ENCODE measurements around the gene OR2A1. TPM values are rescaled to one million over a fixed set of nuclear protein-coding genes. Genes with fewer than 3 reads are reported as not detected.
"Not testable (repeated sequence)": the region's sequence is repeated elsewhere in the genome, so short reads cannot be mapped to it uniquely, and the experiment has no call there.

The OR2A1 gene
- polyA plus RNA-seq, 4 donors: 0.63 to 1.5 (median 0.88) TPM

DNA sequence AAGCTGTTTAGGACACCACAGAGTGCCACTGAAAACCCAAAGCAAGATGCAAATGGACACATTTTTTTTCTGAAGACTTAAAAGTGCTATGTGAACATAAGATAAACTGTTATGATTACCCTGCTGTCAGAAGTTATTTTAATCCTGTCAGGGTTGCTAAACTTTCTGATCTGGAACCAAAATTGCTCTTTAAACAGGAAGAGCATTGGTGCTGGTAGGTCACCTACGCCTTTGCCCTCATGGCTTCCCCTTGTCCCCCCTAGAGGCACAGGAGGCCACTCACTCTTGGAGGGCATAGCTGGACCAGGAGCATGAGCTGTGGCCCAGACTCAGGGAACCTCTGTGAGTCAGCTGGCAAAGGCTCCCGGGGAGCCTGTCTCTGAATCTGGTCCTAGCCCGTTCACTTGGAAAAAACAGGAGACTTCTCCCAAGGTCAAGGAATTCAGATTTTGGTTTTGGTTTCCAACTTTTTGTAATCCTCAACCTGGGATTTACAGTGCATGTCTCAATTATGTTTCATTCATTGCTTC lies 9.5 kb downstream of the OR2A1 start:
- not testable (repeated sequence) for DNase-seq (ENCODE audit: low read depth in 4 of 4, low spot score in 3 of 4)

DNA sequence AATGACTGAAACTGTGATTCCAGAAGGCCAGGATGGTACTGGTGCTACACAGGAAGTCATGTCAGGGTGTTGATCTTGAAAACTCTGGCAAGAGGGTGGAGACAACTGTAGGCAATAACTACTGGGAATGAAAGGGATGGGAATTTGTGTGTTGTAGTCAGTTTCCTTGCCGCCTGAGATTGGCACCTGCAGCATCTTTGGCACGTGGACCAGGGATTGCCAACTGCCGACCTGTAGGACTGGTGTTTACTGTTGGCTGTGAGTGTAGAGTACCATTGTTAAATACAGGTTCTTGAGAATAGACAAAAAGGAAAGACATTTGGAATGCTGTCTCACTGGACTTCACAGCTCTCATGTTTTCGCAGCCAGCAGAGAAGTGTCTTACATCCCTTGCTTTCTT lies 11.1 kb downstream of the OR2A1 start:
- not testable (repeated sequence) for DNase-seq (ENCODE audit: low read depth in 4 of 4, low spot score in 3 of 4)

- DNase-seq (ENCODE audit: low read depth in 4 of 4, low spot score in 3 of 4): not testable (repeated sequence)
Observed at GRCh38 chr7:144325868-144326267, 13.6 kb downstream of the OR2A1 start.

DNA sequence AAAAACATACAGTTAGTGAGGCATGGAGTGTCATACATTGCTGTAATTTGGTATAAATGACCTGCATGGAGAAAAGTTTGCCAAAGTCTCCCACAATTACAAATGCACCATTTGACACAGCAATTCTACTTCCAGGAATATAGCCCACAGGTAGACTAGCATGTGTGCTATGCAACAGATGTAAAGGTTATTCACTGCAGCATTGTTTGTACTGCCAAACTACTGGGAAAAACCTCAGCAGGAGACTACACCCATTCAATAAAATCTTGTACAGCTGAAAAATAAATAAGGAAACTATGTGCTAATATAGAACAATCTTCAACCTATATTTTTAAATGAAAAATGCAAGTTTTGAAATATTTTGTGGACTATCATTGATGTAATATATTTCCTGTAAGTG lies 17.8 kb downstream of the OR2A1 start:
- not testable (repeated sequence) for DNase-seq (ENCODE audit: low read depth in 4 of 4, low spot score in 3 of 4)

- DNase-seq (ENCODE audit: low read depth in 4 of 4, low spot score in 3 of 4): not testable (repeated sequence)
Observed at GRCh38 chr7:144331221-144331995, 19.2 kb downstream of the OR2A1 start.

GRCh38 chr7:144331996-144332288 lies 19.7 kb downstream of the OR2A1 start:
- not testable (repeated sequence) for DNase-seq (ENCODE audit: low read depth in 4 of 4, low spot score in 3 of 4)

DNA sequence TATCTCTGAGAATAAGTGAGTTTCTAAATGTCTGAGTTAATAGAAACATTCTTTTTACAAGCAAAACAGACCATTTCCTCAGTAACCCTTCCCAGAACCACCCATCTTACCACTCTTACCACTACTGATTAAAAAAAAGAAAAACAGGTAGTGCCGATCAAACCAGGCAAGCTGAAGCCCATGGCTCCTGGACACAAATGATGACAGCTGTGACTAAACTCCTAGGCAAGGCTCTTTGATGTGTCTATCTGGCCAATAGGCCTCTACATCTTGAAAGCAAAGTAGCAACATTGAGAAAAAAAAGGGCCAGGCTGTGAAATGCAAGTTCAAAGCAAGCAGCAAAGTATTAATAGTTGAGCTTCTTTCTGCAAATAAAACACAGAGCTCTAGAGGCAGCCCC lies 36.4 kb downstream of the OR2A1 start:
- not testable (repeated sequence) for DNase-seq (ENCODE audit: low read depth in 4 of 4, low spot score in 3 of 4)

- DNase-seq (ENCODE audit: low read depth in 4 of 4, low spot score in 3 of 4): not testable (repeated sequence)
Observed at GRCh38 chr7:144351667-144352066, 39.4 kb downstream of the OR2A1 start.

DNA sequence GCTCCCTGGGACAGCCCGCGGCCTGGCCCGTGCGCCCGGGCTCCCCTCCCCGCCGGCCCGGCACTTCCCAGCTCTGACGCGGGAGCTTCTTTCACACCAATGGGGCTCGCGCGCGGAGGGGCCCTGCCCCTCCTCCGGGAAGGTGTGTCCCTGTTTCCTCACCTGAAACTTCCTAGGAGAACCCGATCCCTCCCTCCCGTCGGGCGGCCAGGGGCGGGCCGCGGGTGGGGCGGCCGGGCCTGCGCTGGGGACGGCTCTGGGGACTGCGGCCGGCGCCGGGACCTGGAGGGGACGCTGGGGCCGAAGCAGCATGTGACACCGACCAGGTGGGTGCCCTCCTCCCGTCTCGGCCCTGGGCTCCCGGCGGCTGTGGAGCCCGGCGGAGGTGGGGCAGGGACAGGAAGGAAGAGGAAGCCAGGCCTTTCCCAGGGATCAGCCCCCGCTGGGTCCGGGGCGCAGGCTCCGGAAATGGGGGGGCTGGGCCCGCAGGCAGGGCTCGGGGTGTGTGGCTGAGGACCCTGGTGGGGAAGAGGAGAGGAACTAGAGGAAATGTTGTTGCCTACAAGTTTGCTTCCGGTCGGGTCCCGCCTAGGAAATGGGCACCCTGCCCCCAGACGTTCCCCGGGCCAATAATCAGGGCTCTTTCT lies 43.1 kb downstream of the OR2A1 start, which contains the start of gene ARHGEF5:
Gene ARHGEF5 (plus strand): TSS at position 227 of the 647 bp plus-strand sequence. CDS start 7,268 bp downstream, outside the sequence.
- DNase-seq (ENCODE audit: low read depth in 4 of 4, low spot score in 3 of 4): not testable (repeated sequence)

- not testable (repeated sequence) for DNase-seq (ENCODE audit: low read depth in 4 of 4, low spot score in 3 of 4)
Observed at GRCh38 chr7:144356185-144356584, 44.0 kb downstream of the OR2A1 start.

GRCh38 chr7:144356860-144357259 lies 44.6 kb downstream of the OR2A1 start:
- DNase-seq (ENCODE audit: low read depth in 4 of 4, low spot score in 3 of 4): not testable (repeated sequence)

DNA sequence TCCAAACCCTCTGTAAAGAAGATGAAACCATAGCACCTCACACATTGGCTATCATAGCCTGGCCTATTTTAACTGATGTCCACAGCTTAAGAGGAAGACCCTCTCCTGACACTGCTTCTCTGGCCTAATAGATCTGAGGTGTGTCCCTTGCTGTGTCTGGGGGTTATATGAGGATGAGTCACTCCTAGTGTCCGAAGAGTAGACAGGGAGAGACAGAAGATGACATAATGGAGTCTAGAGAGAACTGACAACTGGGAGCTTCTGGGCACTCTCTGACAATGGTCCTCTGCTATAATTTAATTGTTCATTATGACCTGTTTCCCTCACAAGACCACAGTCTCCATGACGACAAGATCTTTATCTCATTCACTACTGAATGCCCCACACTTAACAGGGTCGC lies 49.8 kb downstream of the OR2A1 start:
- not testable (repeated sequence) for DNase-seq (ENCODE audit: low read depth in 4 of 4, low spot score in 3 of 4)

GRCh38 chr7:144365523-144365922 lies 53.3 kb downstream of the OR2A1 start:
- DNase-seq (ENCODE audit: low read depth in 4 of 4, low spot score in 3 of 4): not testable (repeated sequence)

GRCh38 chr7:144367250-144367649 lies 55.0 kb downstream of the OR2A1 start:
- not testable (repeated sequence) for DNase-seq (ENCODE audit: low read depth in 4 of 4, low spot score in 3 of 4)

- DNase-seq (ENCODE audit: low read depth in 4 of 4, low spot score in 3 of 4): not testable (repeated sequence)
Observed at GRCh38 chr7:144369221-144369620, 57.0 kb downstream of the OR2A1 start.

Other genes starting within 250 kb of the OR2A1 start
- under 1 TPM in 1 of 4 donors, not detected in 3; 0.18 TPM for gene OR2A25, start 242.6 kb upstream of the OR2A1 start, polyA plus RNA-seq (ENCODE audit: insufficient read length in 4 of 4)
- under 1 TPM in 2 of 4 donors, not detected in 2; 0.07 to 0.11 TPM for gene OR2A12, start 226.1 kb upstream of the OR2A1 start, polyA plus RNA-seq (ENCODE audit: insufficient read length in 4 of 4)
- gene OR2A2, start 202.8 kb upstream of the OR2A1 start, polyA plus RNA-seq (ENCODE audit: insufficient read length in 4 of 4): not detected
- gene OR2A14, start 189.2 kb upstream of the OR2A1 start, polyA plus RNA-seq (ENCODE audit: insufficient read length in 4 of 4): under 1 TPM in 1 of 4 donors, not detected in 3; 0.09 TPM
- 10 to 100 TPM in 1 of 4 donors, 1 to 10 TPM in 2, under 1 TPM in 1; 0.30 to 19.3 (median 5.3) TPM for gene CTAGE4, start 129.0 kb upstream of the OR2A1 start, polyA plus RNA-seq (ENCODE audit: insufficient read length in 4 of 4)
- 10 to 100 TPM in 3 of 4 donors, 1 to 10 TPM in 1; 5.5 to 28.1 (median 20.2) TPM for gene ARHGEF35, start 116.6 kb upstream of the OR2A1 start, polyA plus RNA-seq (ENCODE audit: insufficient read length in 4 of 4)
- 1 to 10 TPM in 3 of 4 donors, under 1 TPM in 1; 0.53 to 2.0 (median 1.5) TPM for gene OR2A42, start 72.8 kb upstream of the OR2A1 start, polyA plus RNA-seq (ENCODE audit: insufficient read length in 4 of 4)
- 10 to 100 TPM in 2 of 4 donors, 1 to 10 TPM in 2; 5.4 to 18.4 (median 10.1) TPM for gene OR2A7, start 47.6 kb upstream of the OR2A1 start, polyA plus RNA-seq (ENCODE audit: insufficient read length in 4 of 4)
- 1 to 10 TPM; 3.5 to 9.5 (median 4.0) TPM for gene CTAGE8, start 43.1 kb upstream of the OR2A1 start, polyA plus RNA-seq (ENCODE audit: insufficient read length in 4 of 4)
- gene ARHGEF5, start 43.0 kb downstream of the OR2A1 start, polyA plus RNA-seq (ENCODE audit: insufficient read length in 4 of 4): 10 to 100 TPM in 3 of 4 donors, 1 to 10 TPM in 1; 8.9 to 38.1 (median 22.2) TPM
- not detected for gene NOBOX, start 91.3 kb downstream of the OR2A1 start, polyA plus RNA-seq (ENCODE audit: insufficient read length in 4 of 4)

Measured in left renal pelvis (tissue), 4 donors.